Diencephalon (tissue), 1 donor: ENCODE data around the gene ANXA7. TPM values are rescaled to one million over a fixed set of nuclear protein-coding genes. Genes with fewer than 3 reads are reported as not detected.

Experiments used
- small RNA-seq: library from RNA; depleted of rRNA; stranded (forward); fragments of <200 nt; gene quantifications from one replicate; pipeline ENCODE3, GENCODE V24; 2014
- total RNA-seq: library from RNA; depleted of rRNA; stranded (reverse); fragments of >200 nt; gene quantifications from one replicate; pipeline ENCODE4 v1.2.3, GENCODE V29; 2014

Gene ANXA7
- 33.9 TPM for total RNA-seq

GRCh38 chr10:73413528-73414229 is at the start of gene ANXA7:
TSS of gene ANXA7 (minus strand) at chr10:73414058. CDS start at chr10:73400856, 13,202 bp downstream.

GRCh38 chr10:73433538-73433867 is 19.6 kb upstream of the ANXA7 start, which contains the start of gene MSS51:
TSS of gene MSS51 (minus strand) at chr10:73433561. CDS start at chr10:73428284, 5,277 bp downstream.

GRCh38 chr10:73358331-73359279 is 55.3 kb downstream of the ANXA7 start, which contains the start of gene CFAP70:
TSS of gene CFAP70 (minus strand) at chr10:73358864. CDS start at chr10:73354796, 4,068 bp downstream.

Small RNA genes within 50 kb of the gene (small RNA-seq; reads per million reads assigned to genes)
- gene RF00019: not detected

Other genes starting within 250 kb of the ANXA7 start
- 31.1 TPM for gene ECD, start 246.1 kb downstream of the ANXA7 start, total RNA-seq
- 33.2 TPM for gene FAM149B1, start 245.9 kb downstream of the ANXA7 start, total RNA-seq
- gene DNAJC9, start 166.8 kb downstream of the ANXA7 start, total RNA-seq: 59.1 TPM
- gene MRPS16, start 161.4 kb downstream of the ANXA7 start, total RNA-seq: 99.4 TPM
- 6.0 TPM for gene CFAP70, start 55.2 kb downstream of the ANXA7 start, total RNA-seq
- 3.5 TPM for gene MSS51, start 19.5 kb upstream of the ANXA7 start, total RNA-seq
- 156 TPM for gene PPP3CB, start 82.0 kb upstream of the ANXA7 start, total RNA-seq
- gene USP54, start 177.3 kb upstream of the ANXA7 start, total RNA-seq: 38.3 TPM
- 0.46 TPM for gene MYOZ1, start 227.4 kb upstream of the ANXA7 start, total RNA-seq
- not detected for gene SYNPO2L, start 242.0 kb upstream of the ANXA7 start, total RNA-seq